HG02610 (cell line): ENCODE data around the gene SPDYE2.
A peak's percentile ranks its signal among the peaks of the same experiment; 100 is the strongest.
"Not testable (repeated sequence)": the region's sequence is repeated elsewhere in the genome, so short reads cannot be mapped to it uniquely, and the experiment has no call there.

ENCODE experiments used
- ATAC-seq: cut with Tn5 transposase; IDR thresholded peaks from one replicate; pipeline ENCODE4 v1.9.1; 2021; ENCODE audit warnings: mild to moderate bottlenecking, moderate library complexity; ENCODE audit not compliant: unreplicated experiment

The SPDYE2 gene

DNA sequence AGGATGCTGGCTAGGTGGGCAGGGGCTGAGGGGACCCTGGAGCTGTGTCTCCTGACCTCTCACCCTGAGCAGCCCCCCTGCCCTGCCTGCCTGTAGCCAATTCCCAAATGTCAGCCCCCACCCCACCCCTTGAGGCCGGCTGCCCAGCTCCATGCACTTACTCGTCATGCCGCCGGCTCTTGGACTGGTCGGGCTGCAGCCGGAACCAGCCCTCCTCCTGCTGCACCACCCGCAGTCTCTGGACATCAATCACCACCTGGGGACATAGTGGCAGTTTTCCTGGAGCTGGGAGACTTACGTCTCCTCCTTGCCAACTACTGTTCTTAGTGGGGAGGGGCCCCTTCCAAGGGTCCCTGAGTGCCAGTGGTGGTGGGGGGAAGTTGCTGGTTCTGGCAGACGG is 48.7 kb downstream of the SPDYE2 start:
- ATAC-seq = not testable (repeated sequence)

DNA sequence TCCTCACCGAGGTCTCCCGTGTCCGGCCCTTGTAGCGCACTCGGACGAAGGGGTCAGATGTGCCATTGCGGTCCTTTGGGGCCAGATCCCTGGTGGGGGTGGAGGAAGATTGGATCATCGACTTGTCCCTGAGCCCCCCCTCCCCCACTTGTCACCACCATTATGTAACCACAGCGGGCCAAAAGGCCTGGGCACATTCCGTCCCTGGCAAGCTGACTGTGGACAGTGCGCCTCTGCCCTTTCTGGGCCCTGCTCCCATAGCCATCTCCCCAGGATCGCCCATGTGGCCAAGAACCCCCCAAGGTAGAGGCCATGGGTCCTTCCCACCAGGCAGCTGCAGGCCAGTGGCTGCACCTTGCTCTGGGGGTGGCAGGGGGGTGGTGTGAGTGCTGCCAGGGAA is 51.3 kb downstream of the SPDYE2 start:
- not testable (repeated sequence) for ATAC-seq

DNA sequence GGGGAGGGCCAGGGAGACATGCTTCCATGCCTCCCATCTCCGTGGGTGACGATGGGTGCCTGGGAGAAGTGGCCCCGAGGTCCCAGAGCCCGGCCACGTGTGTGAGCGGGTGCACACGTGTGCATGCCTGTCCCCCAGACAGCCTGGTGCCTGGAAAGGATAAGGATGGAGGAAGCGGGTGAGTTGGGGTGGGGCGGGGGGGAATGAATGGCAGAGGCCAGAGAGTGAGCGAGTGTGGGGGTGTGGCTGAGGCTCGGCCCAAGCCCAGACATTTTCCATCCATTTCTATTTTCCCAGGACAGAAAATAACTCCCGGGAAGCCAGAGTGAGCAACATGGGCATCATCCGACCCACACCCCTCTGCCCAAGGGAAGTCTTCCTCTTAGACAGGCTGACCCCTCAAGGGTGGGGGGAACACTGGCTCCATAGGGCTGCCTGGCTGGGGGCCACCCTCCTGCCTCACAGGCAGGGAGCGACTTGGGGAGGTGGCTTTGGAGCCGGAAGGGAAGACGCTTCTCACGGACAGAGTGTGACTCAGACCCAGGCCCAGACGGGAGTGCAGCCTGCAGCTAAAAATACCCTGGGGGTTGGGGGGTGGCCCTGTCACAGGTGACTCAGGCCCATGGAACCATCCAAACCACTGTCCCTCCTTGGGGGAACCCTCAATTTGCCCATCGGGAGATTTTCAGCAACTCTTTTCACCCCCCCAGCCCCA is 53.6 kb downstream of the SPDYE2 start:
- not testable (repeated sequence) for ATAC-seq

DNA sequence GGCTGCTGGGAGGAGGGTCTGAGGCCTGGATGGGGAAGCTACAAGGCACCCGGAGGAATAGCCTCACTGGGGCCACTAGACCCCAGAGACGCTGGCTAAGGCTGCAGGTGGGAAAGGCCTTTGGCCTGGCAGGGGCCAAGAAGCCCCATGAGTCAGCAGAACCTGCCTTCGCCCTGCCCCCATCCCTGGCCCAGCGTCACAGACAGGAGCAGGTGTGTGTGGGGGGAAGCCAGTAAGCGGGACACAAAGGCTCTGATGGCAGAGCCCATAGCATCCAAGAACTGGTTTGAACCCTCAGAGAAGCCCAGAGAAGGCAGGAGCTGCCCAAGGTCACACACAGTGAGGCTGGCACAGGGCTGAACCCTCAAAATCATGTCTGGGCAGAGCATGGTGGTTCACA is 55.8 kb downstream of the SPDYE2 start:
- not testable (repeated sequence) for ATAC-seq

DNA sequence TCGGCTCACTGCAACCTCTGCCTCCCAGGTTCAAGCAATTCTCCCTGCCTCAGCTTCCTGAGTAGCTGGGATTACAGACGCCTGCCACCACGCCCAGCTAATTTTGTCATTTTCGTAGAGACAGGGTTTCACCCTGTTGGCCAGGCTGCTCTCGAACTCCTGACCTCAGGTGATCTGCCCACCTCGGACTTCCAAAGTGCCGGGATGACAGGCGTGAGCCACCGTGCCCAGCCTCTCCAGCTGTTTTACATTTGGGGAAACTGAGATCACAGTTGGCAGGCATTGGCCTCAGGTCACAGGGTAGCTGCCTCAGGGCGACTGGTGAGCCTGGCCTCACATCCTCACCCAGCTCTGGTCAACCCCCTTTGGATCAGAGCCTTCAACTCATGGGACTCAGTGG is 58.7 kb downstream of the SPDYE2 start:
- not testable (repeated sequence) for ATAC-seq

DNA sequence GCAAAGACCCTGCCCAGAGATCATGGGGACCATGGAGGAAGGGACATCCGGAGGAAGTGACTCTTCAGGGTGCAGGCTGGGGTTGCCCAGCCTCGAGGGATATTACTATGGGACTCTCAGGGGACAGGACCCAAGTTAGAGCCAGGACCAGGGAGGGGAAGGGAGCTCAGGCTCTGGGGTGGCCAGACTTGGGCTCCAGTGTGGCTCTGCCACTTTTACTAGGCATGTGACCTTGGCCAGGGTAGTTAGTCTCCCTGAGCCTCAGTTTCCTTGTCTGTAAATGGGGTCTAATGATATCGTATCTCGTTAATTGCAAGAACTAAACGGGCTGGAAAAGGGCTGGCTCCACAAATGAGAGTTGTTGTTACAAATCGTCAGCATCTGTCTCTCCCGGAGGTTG is 59.4 kb downstream of the SPDYE2 start:
- ATAC-seq = not testable (repeated sequence)

DNA sequence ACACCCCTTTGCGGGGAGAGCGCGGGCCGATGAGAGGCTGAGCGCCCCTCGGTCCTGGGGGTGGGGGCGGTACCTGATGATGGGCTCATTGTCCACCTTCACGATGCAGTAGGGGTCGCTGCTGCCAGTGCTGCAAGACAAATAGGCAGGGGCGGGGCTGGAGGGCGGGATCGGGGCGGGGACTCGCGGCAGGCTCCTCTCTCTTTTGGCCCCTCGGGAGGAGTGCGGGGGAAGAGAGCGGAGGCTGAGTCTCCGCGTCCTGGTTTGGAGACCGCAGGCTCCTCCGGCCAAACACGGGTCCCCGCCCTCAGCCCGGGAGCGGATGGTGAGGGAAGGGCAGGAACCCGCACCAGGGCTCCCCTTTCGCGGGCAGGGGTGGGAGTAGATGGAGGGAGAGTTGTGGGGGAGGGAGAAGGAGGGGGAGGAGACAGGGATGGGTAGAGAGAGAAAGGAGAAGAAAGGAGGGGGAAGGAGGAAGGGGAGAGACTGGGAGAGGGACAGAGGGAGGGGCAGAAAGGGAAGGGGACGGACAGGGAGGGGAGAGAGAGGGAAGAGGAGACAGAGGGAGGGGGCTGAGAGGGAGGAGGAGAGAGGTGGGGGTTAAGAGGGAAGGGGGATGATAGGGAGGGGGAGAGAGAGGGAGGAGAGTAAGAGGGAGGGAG is 60.1 kb downstream of the SPDYE2 start:
- ATAC-seq = peak; percentile 38

DNA sequence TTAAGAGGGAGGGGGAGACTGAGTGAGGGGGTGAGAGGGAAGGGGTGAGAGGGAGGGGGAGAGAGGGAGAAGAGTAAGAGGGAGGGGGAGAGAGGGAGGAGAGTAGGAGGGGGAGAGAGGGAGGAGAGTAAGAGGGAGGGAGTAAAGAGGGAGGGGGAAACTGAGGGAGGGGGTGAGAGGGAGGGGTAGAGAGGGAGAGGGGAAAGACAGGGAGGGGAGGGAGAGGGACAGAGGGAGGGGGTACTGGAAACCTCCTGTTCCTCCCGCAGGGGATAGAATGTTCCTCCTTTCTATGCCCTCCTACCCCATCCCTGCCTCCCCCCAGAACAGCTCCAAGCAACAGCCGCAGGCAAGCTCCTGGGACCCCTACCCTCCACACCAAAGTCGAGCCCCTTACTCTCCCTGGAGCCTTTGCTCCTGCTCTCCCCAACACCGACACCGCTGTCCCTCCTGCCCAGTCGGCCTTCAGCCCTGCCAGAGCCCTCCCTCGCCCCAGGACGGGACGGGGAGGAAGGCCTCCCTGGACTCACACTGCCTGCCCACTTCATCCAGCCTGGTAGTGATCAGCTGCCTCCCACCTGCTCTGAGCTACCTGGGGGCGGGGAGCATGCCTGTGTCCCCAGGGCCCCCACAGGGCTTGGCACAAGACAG is 60.8 kb downstream of the SPDYE2 start:
- ATAC-seq = not testable (repeated sequence)
